Breast epithelium (tissue), 4 donors: ENCODE measurements around the gene TMEM196. TPM values are rescaled to one million over a fixed set of nuclear protein-coding genes. Genes with fewer than 3 reads are reported as not detected.

ENCODE experiments used
- DNase-seq, 2 donors: peaks; one replicate each; pipeline ENCODE4 v3.0.0-alpha.2; 2019; ENCODE audit warnings: low spot score in 2 of 2
- H3K27ac ChIP-seq, 2 donors: fragments of 200-600 bp; sonication (generic) in 1 of 2; one replicate each; pipeline ENCODE4 v1.5.1; 2016 to 2019; ENCODE audit warnings: mild to moderate bottlenecking in 1 of 2
- H3K27me3 ChIP-seq, 2 donors: fragments of 200-600 bp; sonication (generic) in 1 of 2; one replicate each; pipeline versions ENCODE4 v1.5.1 to v1.6.0; 2017 to 2019; ENCODE audit warnings: control low read depth in 1 of 2, mild to moderate bottlenecking in 1 of 2
- H3K36me3 ChIP-seq: fragments of 200-600 bp; one replicate; pipeline ENCODE4 v1.5.1; 2019
- H3K4me1 ChIP-seq, 2 donors: fragments of 200-600 bp; sonication (generic); one replicate each; pipeline ENCODE4 v1.5.1; 2016 to 2019; ENCODE audit warnings: control low read depth in 1 of 2
- H3K4me3 ChIP-seq, 3 donors: fragments of 200-600 bp; sonication (generic); 1 replicate in 2 of 3; 2 replicates in 1 of 3; pipeline ENCODE4 v1.5.1; 2016 to 2019; ENCODE audit warnings: mild to moderate bottlenecking in 3 of 3, moderate library complexity in 2 of 3
- H3K9me3 ChIP-seq, 2 donors: fragments of 200-600 bp; sonication (generic) in 1 of 2; one replicate each; pipeline ENCODE4 v1.5.1; 2016 to 2019; ENCODE audit warnings: control low read depth in 1 of 2
- CTCF ChIP-seq, 3 donors: fragments of 450-650 bp; IDR thresholded peaks; one replicate each; pipeline ENCODE4 v1.5.1; 2016 to 2017; ENCODE audit warnings: antibody characterized with exemption in 3 of 3, mild to moderate bottlenecking in 3 of 3, moderate library complexity in 3 of 3
- POLR2A ChIP-seq: fragments of 450-650 bp; IDR thresholded peaks from one replicate; pipeline ENCODE4 v1.6.1; 2016; ENCODE audit warnings: antibody characterized with exemption, mild to moderate bottlenecking, moderate library complexity
- POLR2AphosphoS5 ChIP-seq, 3 donors: sonication (generic); formaldehyde crosslinking; IDR thresholded peaks; one replicate each; pipeline ENCODE4 v1.6.1; 2017; ENCODE audit warnings: antibody characterized with exemption in 3 of 3
- intact Hi-C: fragments of 100-400 bp; cut with DNase I; formaldehyde crosslinking; loops from one replicate; pipeline ENCODE4 v1.15.1; 2023; ENCODE audit warnings: low total_unique reads
- total RNA-seq, 3 donors: library from RNA; depleted of rRNA; stranded (reverse); fragments of >200 nt; gene quantifications; one replicate each; pipeline ENCODE4 v1.1.0, GENCODE V29; 2016

TMEM196 gene
- total RNA-seq, 3 donors from 2014 or later: not detected

- intact Hi-C loops: no loop called here
- H3K9me3 ChIP-seq: no peaks in the 10 kb centered on the region
- TF ChIP-seq POLR2AphosphoS5 (IDR thresholded peaks at IDR 0.05) (no peak), POLR2A (no peak), CTCF (IDR thresholded peaks at IDR 0.05) (no peak)
Observed at GRCh38 chr7:19681596-19681995, 91.8 kb downstream of the TMEM196 start.

DNA sequence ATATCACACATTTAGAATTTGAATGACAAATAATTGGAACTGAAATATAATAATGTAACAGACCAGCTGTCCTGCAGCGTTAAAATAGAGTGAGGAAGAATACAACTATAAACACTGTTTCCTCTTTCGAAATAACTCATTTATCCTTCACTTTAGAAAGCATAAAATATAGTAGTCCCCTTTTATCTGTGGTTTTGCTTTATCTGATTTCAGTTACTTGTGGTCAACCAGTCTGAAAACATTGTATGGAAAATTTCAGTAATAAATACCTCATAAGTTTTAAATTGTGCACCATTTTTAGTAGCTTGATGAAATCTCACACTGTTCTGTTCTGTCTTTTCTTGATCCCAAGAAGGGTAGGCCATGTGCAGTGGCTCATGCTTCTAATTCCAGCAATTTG is 96.2 kb downstream of the TMEM196 start:
- DNase-seq: no peak
- Histone ChIP-seq H3K36me3 (no peaks in the 10 kb centered on the region), H3K4me1 (no peaks in the 10 kb centered on the region), H3K9me3 (no peaks in the 10 kb centered on the region), H3K27ac (no peak overlapping the region), H3K27me3 (no peaks in the 10 kb centered on the region), H3K4me3 (no peak overlapping the region)
- TF ChIP-seq CTCF (IDR thresholded peaks at IDR 0.05): no peak
- no peak for TF ChIP-seq POLR2AphosphoS5 (IDR thresholded peaks at IDR 0.05)
- no peak for TF ChIP-seq POLR2A
- intact Hi-C loops: no loop called here

More at GRCh38 chr7:19681596-19681995, 91.8 kb downstream of the TMEM196 start:
- no peak for DNase-seq
- Histone ChIP-seq H3K36me3 (no peaks in the 10 kb centered on the region), H3K4me1 (no peaks in the 10 kb centered on the region), H3K4me3 (no peak overlapping the region), H3K27ac (no peak overlapping the region), H3K27me3 (no peaks in the 10 kb centered on the region)

DNA sequence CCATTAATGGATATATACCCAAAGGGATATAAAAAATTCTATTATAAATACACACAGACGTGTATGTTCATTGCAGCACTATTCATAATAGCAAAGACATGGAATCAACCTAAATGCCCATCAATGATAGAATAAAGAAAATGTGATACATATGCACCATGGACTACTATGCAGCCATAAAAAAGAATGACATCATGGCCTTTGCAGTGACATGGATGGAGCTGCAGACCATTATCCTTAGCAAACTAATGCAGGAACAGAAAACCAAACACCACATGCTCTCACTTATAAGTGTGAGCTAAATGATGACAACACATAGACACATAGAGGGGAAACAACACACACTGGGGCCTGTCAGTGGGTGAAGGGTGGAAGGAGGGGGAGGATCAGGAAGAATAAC is 97.6 kb downstream of the TMEM196 start:
- TF ChIP-seq POLR2A (no peak), CTCF (IDR thresholded peaks at IDR 0.05) (no peak), POLR2AphosphoS5 (IDR thresholded peaks at IDR 0.05) (no peak)
- no peak for DNase-seq
- H3K27me3 ChIP-seq: no peaks in the 10 kb centered on the region
- H3K36me3 ChIP-seq: no peaks in the 10 kb centered on the region
- no peak overlapping the region for H3K4me3 ChIP-seq
- intact Hi-C loops: no loop called here
- H3K4me1 ChIP-seq: no peaks in the 10 kb centered on the region
- H3K9me3 ChIP-seq: no peaks in the 10 kb centered on the region
- H3K27ac ChIP-seq: no peak overlapping the region

- H3K36me3 ChIP-seq: no peaks in the 10 kb centered on the region
- no peaks in the 10 kb centered on the region for H3K9me3 ChIP-seq
- no peak overlapping the region for H3K27ac ChIP-seq
- intact Hi-C loops: no loop called here
- H3K27me3 ChIP-seq: no peaks in the 10 kb centered on the region
- no peak overlapping the region for H3K4me3 ChIP-seq
- H3K4me1 ChIP-seq: no peaks in the 10 kb centered on the region
- DNase-seq: no peak
- TF ChIP-seq POLR2A (no peak), CTCF (IDR thresholded peaks at IDR 0.05) (no peak), POLR2AphosphoS5 (IDR thresholded peaks at IDR 0.05) (no peak)
Observed at GRCh38 chr7:19674266-19674960, 99.0 kb downstream of the TMEM196 start.

DNA sequence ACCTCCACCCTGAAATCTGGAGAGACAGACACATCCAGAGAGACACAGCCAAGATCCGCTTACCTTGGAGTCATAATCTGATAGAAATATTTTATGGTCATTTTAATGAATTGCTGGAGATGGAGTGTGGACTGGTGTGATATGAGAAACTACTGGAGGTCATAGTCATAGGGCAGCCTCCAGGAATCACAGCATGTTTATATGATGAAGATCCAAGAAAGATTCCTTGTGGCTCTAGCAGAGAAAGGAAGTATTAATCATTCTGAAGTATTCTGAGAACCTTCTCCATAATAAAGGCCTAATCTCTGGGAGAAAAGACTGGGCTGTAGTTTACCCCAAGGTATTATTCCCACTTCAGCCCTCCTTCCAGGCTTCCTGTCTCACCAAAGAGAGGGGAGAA is 102.6 kb downstream of the TMEM196 start:
- no peak overlapping the region for H3K27ac ChIP-seq
- no peak for TF ChIP-seq POLR2AphosphoS5 (IDR thresholded peaks at IDR 0.05)
- TF ChIP-seq POLR2A: no peak
- no peak for TF ChIP-seq CTCF (IDR thresholded peaks at IDR 0.05)
- DNase-seq: no peak
- no peaks in the 10 kb centered on the region for H3K9me3 ChIP-seq
- H3K27me3 ChIP-seq: no peaks in the 10 kb centered on the region
- intact Hi-C loops: no loop called here
- peaks cover 5% of the 10 kb centered on the region for H3K36me3 ChIP-seq
- no peak overlapping the region for H3K4me3 ChIP-seq
- H3K4me1 ChIP-seq: no peaks in the 10 kb centered on the region

Other genes with a start within 250 kb of the TMEM196 start
- gene POLR1F, start 64.6 kb downstream of the TMEM196 start, total RNA-seq: 10 to 100 TPM; 12.5 to 20.5 (median 17.0) TPM